NCI-H524 treated with DMSO at 0.1 percent for 48 hours (cell line): Measurements from ENCODE around the gene GPR137.
"Not testable (repeated sequence)": the region's sequence is repeated elsewhere in the genome, so short reads cannot be mapped to it uniquely, and the experiment has no call there.

Source experiments
- DNase-seq: peaks from one replicate; lab custom pipeline; 2025; lab: John Stamatoyannopoulos, UW

GPR137 gene

DNA sequence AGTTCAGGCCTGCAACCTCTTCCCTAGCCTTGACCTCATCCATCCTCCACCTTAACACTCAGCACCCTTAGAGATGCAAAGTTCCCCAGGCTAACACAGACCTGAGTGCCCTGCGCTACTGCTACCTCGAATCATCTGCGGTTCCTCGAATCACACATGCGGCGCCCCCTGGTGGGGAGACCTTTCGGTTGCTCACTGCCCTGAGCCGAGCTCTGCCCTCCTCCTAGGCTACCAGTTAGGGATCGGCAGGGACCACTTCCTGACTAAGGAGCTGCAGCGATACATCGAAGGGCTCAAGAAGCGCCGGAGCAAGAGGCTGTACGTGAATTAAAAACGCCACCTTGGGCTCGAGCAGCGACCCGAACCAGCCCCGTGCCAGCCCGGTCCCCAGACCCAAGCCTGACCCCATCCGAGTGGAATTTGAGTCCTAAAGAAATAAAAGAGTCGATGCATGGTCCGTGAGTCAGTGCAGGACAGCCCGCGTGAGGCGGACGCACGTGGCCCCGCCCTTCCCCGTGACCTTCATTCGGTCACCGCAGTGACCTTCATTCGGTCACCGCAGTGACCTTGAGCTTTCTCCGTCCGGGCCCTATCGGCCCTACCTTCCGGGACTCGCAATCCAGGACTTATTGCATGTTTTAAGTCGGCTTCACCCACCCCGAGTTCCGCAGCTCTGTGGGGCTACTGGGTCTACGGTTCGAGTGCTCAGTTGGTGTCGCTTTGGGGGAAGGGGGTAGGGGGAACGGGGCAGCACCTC, 18.8 kb downstream of the GPR137 start:
- DNase-seq: peak; percentile 30

DNA sequence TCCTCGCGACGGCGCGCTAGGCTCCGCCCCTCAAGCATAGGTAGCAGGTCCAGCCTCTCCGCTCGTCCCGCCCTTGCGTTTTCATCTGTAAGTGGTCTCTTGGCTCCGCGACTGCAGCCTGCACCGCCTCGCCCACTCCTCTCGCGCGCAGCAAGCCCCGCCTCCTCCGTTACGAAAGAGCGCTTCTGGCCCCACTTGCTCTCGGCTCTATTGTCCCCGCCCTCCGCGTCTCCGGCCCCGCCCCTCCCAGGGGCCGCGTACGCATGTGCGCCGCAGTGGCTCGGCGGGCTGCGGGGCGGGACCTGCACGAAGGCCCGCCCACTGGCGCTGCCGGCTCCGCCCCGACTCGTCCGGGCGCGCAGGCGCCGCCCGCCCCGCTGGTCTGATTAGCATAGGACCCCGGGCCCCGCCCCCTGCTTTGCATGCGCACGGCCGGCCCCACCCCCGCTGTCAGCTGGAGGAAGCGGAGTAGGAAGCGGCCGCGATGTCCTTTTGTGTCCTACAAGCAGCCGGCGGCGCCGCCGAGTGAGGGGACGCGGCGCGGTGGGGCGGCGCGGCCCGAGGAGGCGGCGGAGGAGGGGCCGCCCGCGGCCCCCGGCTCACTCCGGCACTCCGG, 19.5 kb downstream of the GPR137 start, which contains the start of gene ESRRA:
ESRRA (plus strand) TSS at position 450 of the 616 bp plus-strand sequence. CDS start 1,656 bp downstream, outside the sequence.
- DNase-seq: peak; percentile 91

DNA sequence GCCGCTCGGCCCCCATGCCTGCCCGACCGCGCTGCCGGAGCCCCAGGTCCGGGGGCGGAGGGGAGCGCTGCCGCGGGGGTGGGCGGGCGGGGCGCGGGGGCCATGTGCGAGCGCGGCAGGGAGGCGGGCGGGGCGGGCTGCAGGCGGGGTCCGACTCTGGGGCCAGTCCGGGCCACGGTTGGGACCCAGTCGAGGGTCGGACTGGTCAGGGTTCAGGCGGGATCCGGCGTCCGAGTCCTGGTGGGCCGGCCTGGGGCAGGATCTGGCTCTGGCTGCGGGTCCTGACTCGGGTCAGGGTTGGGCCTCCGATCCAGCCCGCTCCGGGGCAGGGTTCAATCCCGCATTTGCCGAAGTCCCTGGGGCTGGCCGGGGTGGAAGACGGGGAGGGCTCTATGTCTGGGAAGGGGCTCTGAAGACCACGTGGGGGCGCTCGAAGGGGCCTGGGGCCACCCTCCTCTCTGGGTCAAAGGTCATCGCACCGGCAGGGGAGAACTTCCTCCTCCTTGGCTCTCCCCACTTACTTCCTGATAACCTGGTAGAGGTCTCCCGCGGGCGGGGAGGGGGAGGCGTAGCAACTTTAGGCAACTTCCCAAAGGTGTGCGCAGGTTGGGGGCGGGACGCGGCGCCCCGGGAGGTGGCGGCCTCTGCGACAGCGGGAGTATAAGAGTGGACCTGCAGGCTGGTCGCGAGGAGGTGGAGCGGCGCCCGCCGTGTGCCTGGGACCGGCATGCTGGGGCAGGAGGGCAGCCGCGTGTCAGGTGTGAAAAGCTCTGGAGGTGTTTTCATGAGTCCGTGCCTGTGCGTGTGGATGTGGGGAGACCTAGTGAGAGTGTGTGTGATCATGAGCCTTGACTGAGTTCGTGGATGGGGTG, 20.3 kb downstream of the GPR137 start:
- DNase-seq: no peak

DNA sequence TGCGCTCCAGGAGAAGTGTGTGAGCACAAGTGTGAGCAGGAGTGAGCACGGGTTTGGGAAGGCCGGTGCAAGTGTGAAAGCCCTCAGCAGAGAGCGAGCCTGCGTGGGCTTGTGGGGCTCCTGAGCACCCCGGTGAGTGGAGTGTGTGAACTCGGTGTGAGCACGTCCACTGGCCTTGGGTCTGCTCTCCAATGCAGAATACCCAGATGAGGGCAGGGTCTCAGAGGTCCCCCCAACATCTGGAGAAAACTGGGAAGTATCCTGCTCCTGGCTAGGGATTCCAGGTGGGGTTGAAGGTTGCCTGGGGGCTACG, 20.9 kb downstream of the GPR137 start:
- no peak for DNase-seq

DNA sequence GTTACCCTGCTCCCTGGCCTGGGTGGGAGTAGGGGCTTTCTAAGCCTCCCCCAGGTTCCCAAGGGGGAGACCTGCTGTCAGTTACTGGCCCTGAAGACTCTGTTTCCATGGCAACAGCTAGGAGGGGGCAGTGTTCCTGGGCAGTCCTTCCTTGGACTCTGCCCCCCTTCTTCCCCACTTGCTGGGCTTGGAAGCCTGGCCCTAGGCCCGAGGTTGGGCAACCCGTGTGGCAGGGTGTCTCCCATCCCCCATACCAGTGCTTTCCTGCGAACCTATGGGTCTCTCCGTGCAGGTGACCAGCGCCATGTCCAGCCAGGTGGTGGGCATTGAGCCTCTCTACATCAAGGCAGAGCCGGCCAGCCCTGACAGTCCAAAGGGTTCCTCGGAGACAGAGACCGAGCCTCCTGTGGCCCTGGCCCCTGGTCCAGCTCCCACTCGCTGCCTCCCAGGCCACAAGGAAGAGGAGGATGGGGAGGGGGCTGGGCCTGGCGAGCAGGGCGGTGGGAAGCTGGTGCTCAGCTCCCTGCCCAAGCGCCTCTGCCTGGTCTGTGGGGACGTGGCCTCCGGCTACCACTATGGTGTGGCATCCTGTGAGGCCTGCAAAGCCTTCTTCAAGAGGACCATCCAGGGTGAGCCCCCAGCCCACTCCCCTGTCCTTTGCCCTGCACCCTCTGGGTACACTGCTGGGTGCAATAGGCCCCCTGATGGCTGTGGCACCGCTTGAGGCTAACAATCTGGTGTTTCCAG, 21.4 kb downstream of the GPR137 start:
- no peak for DNase-seq

DNA sequence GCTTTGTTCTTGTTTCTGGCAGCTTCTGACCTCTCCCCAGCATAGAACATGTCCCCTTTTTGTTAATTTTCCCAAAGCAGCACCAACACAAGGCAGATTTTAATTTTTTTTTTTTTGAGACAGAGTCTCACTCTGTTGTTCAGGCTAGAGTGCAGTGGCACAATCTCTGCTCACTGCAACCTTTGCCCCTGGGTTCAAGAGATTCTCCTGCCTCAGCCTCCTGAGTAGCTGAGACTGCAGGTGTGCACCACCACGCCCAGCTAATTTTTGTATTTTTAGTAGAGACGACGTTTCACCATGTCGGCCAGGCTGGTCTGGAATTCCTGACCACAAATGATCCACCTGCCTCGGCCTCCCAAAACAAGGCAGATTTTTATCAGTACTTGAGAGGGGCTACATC, 22.1 kb downstream of the GPR137 start:
- DNase-seq: not testable (repeated sequence)

DNA sequence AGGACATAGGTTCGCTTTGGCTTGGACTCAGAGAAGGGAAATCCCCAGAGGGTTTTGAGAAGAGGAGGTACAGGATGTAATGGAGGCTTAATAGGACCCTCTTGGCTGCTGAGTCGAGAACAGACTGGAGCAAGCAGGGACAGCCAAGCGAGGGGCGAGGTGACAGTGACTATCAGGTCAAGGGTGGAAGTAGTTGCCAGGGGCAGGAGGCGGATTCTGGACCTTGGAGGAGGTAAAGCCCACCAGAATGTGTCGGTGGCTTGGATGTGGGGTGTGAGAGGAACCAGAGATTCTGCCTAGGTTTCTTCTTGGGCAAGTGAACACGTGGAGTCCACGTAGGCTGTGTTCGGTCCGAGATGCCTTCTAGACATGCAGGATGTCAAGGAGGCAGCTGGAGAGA, 27.3 kb downstream of the GPR137 start:
- DNase-seq: no peak

DNA sequence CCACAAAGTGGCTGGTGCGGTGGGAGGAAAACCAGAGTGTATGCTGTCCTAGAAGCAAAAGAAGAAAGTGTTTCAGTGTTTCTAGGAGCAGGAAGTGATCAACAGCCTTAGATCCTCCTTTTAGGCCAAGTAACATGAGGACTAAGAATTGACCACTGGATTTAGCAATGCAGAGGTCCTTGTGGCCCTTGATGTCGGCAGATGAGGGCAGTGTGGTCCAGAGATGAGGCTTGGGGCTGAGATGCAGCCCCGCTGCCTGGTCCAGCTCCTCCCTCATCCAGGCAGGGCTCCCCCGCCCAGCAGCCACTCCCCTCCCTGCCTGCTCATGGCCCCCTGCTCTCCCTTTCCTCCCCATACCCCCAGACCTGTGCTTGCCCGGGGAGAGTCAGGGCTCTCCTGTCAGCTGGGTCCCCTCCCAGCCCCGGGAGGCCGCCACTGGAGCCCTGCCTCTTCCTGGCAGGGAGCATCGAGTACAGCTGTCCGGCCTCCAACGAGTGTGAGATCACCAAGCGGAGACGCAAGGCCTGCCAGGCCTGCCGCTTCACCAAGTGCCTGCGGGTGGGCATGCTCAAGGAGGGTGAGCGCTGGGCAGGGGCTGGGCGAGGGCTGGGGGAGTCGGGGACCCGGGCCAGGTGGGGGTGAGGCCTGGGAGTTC, 28.0 kb downstream of the GPR137 start:
- no peak for DNase-seq

DNA sequence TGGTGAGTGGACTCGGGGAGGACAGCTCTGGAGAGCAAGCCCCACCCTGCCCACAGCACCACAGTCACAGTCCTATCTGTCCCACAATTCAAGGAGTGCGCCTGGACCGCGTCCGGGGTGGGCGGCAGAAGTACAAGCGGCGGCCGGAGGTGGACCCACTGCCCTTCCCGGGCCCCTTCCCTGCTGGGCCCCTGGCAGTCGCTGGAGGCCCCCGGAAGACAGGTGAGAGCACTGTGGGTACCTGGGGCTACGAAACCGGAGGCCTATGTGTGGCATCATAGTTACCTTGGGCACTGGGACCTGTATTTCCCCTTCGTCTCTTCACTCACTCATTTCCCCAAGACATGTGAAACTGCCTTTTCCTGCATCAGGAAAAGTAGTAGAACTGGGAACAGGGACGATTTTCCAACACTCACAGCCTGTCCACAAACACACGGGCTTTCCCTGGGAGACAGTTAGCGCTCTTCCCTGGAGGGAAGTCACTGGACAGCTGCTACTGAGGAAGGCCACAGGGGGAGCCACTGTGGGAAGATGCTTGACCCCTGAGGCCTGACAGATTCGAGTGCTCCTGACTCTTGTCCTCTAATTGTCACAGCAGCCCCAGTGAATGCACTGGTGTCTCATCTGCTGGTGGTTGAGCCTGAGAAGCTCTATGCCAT, 28.6 kb downstream of the GPR137 start:
- no peak for DNase-seq

DNA sequence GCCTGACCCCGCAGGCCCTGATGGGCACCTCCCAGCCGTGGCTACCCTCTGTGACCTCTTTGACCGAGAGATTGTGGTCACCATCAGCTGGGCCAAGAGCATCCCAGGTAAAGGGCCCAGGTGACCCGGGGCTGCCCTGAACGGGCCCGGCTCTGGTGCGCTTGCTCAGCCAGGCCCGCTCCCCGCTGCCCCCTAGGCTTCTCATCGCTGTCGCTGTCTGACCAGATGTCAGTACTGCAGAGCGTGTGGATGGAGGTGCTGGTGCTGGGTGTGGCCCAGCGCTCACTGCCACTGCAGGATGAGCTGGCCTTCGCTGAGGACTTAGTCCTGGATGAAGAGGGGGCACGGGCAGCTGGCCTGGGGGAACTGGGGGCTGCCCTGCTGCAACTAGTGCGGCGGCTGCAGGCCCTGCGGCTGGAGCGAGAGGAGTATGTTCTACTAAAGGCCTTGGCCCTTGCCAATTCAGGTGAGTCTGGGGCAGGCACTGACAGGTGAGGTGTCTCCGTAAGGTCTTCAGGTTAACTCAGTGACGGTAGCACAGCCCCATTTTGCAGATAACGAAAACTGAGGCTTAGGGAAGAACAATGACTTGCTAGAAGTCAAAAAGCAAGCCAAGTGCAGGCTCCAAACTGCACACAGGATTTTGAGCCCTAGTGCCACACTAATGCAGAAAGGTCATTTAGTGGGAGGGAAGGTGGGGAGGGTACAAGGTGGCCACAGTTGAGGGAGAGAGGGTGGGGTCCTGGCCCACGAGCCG, 29.3 kb downstream of the GPR137 start:
- no peak for DNase-seq

DNA sequence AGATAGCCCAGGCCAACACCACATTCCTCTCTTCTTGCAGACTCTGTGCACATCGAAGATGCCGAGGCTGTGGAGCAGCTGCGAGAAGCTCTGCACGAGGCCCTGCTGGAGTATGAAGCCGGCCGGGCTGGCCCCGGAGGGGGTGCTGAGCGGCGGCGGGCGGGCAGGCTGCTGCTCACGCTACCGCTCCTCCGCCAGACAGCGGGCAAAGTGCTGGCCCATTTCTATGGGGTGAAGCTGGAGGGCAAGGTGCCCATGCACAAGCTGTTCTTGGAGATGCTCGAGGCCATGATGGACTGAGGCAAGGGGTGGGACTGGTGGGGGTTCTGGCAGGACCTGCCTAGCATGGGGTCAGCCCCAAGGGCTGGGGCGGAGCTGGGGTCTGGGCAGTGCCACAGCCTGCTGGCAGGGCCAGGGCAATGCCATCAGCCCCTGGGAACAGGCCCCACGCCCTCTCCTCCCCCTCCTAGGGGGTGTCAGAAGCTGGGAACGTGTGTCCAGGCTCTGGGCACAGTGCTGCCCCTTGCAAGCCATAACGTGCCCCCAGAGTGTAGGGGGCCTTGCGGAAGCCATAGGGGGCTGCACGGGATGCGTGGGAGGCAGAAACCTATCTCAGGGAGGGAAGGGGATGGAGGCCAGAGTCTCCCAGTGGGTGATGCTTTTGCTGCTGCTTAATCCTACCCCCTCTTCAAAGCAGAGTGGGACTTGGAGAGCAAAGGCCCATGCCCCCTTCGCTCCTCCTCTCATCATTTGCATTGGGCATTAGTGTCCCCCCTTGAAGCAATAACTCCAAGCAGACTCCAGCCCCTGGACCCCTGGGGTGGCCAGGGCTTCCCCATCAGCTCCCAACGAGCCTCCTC, 30.2 kb downstream of the GPR137 start:
- not testable (repeated sequence) for DNase-seq

DNA sequence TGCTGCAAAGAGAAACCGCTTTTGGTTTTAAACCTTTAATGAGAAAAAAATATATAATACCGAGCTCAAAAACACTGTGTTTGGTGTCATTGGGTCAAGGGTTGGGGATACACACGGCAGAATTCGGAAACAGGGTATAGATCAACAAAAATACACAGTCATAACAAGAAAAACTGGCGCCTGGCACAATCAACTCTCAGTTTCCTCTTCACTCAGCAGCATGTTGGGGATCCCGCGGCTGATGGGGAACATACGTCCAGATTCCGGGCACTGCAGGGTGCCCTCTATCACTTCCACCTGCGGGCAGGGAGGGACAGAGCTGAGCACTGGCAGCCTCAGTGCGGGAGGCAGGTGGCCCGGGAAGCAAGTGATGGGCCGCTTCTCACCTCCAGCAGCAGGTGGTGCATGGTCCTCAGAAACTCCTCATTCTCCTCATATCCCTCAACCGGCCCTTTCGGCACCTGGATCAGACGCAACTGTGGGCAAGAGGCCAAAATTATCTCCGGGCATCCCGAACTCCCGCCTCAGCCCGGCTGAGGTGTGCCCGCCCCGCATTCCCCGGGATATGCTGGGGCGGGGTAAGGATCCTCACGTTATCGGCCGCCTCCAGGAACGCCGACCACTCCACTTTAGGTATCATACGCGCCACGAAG, 31.1 kb downstream of the GPR137 start:
- no peak for DNase-seq

DNA sequence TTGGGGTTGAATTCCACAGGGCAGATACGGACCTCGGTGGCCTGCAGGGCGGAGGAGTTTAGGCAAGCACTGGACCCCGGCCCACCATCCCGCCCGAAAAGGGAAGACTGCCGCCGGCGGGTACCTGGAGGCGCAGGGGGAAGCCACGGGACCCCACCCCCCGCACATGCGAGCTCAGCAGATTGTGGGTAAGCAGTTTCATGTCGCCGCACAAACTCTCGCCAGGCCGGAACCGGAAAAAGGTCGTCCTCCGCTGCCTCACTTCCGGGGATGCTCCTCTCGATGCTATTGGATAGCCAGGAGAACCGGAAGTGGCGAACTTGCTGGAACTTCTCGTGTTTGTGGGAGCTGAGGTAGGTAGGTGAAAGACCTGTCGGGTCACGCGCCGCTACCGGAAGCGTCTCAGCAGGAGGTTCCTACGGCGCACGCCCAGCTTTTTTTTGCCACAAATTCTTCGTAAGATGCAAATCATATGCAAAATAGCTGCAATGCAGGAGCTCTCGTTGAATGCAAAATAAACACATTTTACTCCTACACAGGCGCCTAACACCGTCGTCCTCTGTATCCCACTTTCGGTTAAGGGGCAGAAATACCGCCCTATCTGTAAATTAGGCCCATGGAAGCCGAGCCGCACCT, 31.8 kb downstream of the GPR137 start, which contains the start of gene TRMT112:
TRMT112 (minus strand) TSS at position 235 of the 636 bp plus-strand sequence; CDS start at position 202, 33 bp downstream.
- DNase-seq: peak; percentile 90

DNA sequence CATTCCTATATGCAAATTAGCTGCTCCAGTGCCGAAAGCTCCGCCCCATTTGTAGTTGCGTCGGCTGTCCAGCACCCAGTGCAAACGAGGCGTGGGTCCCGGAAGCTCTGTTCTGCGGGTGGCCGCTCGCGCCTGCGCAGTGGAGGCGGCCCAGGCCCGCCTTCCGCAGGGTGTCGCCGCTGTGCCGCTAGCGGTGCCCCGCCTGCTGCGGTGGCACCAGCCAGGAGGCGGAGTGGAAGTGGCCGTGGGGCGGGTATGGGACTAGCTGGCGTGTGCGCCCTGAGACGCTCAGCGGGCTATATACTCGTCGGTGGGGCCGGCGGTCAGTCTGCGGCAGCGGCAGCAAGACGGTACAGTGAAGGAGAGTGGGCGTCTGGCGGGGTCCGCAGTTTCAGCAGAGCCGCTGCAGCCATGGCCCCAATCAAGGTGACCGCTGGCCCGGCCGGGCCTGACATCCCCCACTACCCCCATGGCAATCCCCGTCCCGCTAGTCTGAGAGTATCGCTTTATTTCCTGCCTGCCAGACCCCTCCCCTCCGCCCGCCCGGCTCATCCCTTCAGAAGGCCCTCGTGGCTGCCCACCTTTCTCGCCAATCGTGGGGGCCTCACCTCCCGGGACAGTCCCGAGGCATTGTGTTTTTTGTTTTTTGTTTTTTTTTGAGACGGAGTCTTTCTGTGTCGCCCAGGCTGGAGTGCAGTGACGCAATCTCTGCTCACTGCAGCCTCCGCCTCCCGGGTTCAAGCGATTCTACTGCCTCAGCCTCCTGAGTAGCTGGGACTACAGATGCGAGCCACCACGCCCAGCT, 32.5 kb downstream of the GPR137 start, which contains the start of gene PRDX5:
PRDX5 (plus strand) TSS at position 161 of the 805 bp plus-strand sequence; CDS start at position 256, 95 bp downstream.
- DNase-seq: peak; percentile 78

DNA sequence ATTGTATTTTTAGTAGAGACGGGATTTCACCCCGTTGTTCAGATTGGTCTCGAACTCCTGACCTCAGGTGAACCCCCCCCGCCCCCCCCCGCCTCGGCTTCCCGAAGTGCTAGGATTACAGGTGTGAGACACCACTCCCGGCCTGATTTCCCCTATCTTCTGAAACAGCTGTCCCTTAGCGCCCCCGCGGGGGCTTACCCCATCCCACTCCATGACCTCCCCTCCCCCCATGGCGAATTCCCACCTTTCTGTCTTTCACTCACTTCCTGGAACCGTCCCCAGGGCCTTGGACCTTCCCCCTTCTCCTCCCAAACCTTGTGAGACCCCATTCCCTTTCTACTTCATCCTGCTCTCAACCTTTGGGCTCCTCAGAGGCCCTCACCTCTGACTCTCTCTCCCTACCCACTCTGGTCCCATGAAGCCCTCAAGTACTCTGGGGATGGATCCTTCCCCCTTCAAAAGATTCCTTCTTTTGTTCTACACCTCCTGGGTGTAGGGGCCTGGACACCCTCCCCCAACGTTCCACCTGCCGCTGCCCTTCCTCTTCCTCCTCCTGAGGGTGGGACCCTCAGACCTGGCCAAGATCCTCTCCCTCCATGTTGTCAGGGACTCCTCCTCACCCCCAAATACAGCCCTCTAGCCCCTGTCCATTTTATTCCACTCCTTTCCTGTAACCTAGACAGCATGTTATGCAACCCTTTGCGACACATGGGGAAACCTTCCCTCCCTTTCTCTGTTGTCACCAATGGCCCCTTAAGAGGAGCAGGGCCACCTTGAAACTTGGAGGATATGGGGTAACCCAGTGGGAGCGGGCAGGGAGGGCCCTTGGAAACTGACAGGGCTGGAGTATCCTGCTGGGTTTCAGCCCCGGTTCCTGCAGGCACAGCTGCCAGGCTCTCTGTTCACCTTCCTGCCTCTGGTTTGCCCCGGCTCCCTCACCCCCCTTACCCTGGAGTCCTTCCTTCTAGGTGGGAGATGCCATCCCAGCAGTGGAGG, 33.4 kb downstream of the GPR137 start:
- DNase-seq: no peak

DNA sequence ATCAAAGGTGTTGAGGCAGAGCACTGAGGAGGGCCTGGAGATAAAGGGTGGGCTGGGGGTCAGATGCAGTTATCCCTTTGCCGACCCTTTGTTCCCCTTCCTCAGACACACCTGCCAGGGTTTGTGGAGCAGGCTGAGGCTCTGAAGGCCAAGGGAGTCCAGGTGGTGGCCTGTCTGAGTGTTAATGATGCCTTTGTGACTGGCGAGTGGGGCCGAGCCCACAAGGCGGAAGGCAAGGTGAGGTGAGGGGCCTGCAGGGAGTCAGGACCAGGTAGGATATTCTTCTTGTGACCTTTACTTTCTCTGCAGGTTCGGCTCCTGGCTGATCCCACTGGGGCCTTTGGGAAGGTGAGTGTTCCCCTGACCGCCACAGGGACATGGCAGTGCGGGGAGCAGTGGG, 34.9 kb downstream of the GPR137 start:
- DNase-seq: no peak
